Measurements from ENCODE around the gene MIGA2.

The MIGA2 gene

GRCh38 chr9:129075996-129076639 is 39.7 kb downstream of the MIGA2 start:
- DNase-seq: no peak

GRCh38 chr9:129076640-129077037 is 40.2 kb downstream of the MIGA2 start:
- no peak for DNase-seq

GRCh38 chr9:129077236-129077635 is 40.8 kb downstream of the MIGA2 start:
- no peak for DNase-seq

GRCh38 chr9:129078691-129079503 is 42.5 kb downstream of the MIGA2 start:
- no peak for DNase-seq

- no peak for DNase-seq
These were observed 43.4 kb downstream of the MIGA2 start for GRCh38 chr9:129079829-129080228.

GRCh38 chr9:129080298-129080600 is 43.8 kb downstream of the MIGA2 start:
- no peak for DNase-seq

GRCh38 chr9:129080601-129081387 is 44.4 kb downstream of the MIGA2 start, which contains the start of gene DOLPP1:
Gene DOLPP1 (plus strand): TSS chr9:129081111. CDS start chr9:129081132, 21 bp downstream.
- DNase-seq: peak; percentile 96

- no peak for DNase-seq
These were observed 45.0 kb downstream of the MIGA2 start for GRCh38 chr9:129081388-129081904.

- no peak for DNase-seq
These were observed 47.7 kb downstream of the MIGA2 start for GRCh38 chr9:129084087-129084486.

GRCh38 chr9:129089246-129089645 is 52.8 kb downstream of the MIGA2 start:
- no peak for DNase-seq

GRCh38 chr9:129093602-129094386 is 57.4 kb downstream of the MIGA2 start:
- no peak for DNase-seq

- no peak for DNase-seq
These were observed 58.2 kb downstream of the MIGA2 start for GRCh38 chr9:129094387-129095169.

- no peak for DNase-seq
These were observed 58.8 kb downstream of the MIGA2 start for GRCh38 chr9:129095170-129095667.

- DNase-seq: no peak
These were observed 59.5 kb downstream of the MIGA2 start for GRCh38 chr9:129095908-129096307.

GRCh38 chr9:129097671-129098306 is 61.4 kb downstream of the MIGA2 start:
- DNase-seq: no peak

GRCh38 chr9:129098328-129098727 is 61.9 kb downstream of the MIGA2 start:
- DNase-seq: no peak

- no peak for DNase-seq
These were observed 64.2 kb downstream of the MIGA2 start for GRCh38 chr9:129100383-129101169.

GRCh38 chr9:129101279-129101678 is 64.9 kb downstream of the MIGA2 start:
- no peak for DNase-seq

GRCh38 chr9:129102095-129102525 is 65.7 kb downstream of the MIGA2 start:
- DNase-seq: no peak
